GM21528 (cell line): ENCODE measurements around the gene LYSMD1.
A peak's percentile ranks its signal among the peaks of the same experiment; 100 is the strongest.

ENCODE experiments used
- ATAC-seq: cut with Tn5 transposase; IDR thresholded peaks from one replicate; pipeline ENCODE4 v1.9.1; 2021; ENCODE audit warnings: mild to moderate bottlenecking, moderate library complexity; ENCODE audit not compliant: unreplicated experiment, low FRiP score

Gene LYSMD1

DNA sequence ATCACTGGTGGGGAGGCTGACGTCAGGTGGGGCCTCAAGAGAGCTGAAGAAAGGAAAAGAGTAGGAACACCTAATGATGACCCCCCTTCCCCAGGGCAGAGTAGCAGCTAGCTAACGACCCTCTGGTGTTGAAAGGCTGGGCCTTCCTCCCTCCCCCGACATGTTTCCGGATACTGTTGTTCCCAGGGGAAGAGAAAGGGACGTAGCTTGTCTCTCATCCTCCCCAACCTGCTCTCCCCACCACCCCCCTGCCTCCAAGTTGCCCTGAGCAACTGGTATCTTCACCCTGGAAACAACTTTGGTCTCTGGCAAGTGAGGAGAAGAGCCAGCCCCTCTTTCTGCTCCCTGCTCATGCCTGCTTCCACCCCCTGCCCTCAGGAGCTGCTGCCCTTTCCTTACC lies 21.7 kb downstream of the LYSMD1 start:
- ATAC-seq, result no peak

DNA sequence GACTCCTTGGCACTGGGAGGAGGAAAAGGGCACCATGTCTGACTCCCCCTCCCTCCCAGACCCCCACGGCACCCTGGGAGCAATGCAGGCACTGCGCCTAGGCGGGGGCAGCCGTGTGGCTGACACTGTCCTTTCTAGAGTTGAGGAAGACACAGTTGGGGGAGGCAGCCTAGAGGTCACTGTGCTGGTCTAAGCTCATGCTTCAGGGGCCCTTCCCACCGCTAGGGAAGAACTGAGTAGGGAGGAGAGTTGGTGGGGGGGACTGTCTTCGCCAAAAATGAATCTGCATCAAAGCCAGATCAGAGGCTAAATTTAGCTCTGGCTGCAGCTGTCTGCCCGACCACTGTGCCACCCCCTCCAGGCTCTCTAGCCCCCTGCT lies 22.7 kb downstream of the LYSMD1 start:
- ATAC-seq, result no peak

DNA sequence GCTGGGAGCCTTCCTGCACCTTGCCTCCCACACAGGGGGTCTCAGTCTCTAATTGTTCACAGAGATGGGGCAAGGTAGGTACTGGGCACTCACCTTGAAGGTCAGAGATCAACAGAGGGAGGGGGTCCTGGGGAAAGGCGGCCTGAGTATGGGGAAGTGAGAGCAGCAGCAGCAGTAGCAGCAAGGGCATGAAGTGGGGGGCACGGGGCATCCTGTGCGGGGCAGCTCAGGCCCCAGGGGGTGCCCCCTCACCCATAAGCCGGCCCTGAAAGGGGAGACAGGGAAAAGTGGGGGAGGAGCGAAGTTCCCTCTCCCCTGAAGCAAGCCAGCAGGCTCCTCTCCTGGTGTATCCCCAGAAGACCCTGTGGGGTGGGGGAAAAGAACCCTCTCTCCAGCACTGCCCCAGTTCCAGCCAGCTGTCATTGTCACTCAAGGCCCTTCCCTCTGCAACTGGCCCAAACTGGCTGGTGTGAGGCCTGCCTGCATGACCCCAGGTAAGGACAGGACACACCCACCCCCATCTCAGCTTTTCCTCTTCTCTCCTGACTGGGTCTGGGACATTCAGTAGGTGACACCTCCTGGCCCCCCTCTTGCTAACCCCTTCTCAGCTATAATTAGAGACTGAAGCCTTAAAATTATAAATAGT lies 23.2 kb downstream of the LYSMD1 start:
- ATAC-seq, result no peak

DNA sequence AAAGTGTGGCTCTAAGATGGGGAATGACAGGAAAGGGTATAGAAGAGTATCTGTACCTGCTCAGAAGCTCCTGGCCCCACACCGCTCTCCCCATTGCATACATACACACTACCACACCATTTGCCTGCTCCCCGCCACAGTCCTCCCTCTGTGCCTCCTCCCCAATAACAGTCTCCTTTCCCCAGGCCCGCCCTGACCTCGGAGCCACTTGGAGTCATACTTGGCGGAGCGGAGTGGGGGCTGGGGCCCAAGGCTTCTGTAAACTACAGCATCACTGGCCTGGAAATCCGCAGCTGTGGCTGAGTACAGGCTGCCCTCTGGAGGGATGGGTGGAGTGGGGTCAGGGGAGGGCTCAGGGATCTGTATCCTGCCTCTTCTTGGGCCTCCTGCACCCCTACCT lies 27.9 kb downstream of the LYSMD1 start:
- ATAC-seq, result no peak

DNA sequence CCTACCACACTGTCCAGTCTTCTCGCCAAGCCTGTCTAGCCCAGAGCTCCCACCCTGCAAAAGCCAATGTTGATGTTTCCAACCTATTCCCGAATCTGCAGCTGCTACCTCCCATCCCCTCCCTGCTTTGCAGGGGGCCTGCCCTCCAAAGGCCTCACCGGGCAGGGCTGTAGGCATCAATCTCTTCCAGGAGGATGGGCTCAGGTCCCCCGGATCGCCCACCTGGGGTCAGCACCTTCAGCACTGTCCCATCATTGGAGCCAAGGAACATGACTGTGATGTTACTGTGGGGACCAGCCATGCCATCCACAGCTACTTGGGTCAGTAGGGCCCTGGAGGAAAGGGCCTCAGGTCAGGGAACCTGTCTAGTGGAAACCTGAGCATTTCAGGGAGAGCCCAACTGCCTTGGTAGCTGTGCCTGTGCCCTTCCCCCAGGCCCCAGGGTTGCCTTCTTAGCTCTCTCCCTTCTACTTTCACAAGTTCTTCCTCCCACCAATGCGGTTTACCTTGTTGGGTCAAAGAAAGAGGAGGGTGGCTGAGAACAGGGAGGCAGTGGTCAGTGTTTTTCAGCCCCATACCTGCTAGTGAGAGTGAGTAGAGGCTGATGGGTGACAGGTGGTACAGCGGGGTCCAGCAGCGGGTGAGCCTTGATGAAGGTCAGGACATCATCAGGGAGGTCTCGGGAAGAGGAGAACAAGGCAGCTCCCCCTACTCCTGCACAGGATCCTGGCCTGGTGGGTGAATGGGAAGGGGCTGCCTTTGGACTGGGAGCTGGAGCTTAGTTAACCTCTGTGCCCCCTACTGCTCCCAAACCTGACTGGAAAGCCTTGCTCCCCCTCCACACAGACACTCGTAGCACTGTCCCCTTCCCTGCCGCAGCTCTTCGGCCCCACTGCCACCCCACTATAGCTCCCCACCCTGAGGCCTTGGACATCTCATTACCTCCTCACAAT lies 30.0 kb downstream of the LYSMD1 start:
- ATAC-seq, result no peak

DNA sequence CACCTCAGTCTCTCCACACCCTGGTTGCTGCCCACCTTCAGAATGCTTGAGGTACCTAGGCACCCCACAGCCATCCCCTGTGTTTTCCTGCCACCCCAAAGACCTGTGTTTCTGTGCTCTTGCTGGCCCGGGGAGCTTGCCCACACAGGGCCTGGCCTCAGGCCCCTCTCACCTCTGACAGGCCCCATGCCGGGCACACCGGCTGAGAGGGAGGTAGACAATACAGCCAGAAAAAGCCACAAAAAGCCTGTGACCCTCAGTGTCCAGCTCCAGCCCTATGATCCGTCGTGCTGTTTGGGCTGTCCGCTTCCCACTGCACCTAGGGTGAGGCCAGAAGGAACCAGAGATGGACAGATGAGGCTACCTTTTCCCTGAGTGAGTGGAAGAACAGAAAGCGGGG lies 30.7 kb downstream of the LYSMD1 start:
- no peak for ATAC-seq

DNA sequence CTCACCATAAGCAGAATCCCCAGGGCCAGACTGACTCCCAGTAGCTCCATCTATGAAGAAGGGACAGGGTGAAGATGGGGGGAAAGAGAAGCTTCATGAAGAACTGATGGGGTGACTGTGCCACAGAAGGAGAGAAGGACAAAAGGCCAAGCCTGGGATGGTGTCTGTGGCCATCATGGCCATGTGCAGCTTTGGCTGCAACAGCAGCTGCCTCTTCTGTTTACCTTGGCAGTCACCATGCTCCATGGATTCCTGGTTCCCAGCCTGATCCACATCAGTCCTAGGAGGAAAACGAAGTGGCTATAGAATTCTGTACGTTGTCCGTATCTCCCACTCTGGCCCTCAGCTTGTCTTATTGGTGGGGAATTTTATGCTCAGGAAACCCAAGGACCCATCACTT lies 31.3 kb downstream of the LYSMD1 start:
- ATAC-seq, result no peak

DNA sequence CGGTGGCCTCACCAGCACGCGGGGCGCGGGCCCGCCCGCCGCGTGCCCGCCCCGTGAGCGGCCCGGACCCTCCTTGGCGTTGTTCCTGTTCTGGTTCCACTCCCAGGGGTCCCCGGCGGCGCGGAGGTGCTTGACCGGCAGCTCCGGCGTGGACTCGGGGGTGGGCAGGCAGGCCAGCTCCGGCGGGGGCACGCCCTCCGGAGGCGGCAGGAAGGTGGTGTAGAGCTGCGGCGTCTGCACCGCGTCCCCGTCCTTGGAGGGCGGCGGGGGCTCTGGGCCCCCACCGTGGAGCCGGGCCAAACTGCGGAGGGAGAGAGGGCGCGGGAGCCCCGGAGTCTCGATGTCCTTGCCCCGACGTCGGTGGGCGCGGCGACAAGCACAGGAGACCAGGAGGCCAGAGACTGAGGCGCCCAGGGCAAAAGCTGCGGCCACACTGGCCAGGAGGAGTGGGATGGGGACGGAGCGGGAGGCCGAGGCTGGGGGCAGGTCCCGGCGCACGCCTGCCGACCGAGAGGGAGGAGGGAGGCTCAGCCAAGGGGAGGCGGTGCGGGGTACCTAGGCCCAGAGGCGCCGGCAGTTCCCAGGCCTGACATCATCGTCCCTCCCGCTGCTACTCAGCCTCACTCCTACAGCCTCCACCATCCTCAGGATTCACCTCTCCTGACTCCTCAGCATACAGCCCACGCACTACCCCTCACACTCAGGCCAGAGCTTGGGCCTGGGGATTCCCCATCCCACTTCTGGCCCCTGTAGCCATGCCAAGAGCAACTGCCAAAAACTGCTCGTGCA lies 32.5 kb downstream of the LYSMD1 start:
- ATAC-seq, result no peak

DNA sequence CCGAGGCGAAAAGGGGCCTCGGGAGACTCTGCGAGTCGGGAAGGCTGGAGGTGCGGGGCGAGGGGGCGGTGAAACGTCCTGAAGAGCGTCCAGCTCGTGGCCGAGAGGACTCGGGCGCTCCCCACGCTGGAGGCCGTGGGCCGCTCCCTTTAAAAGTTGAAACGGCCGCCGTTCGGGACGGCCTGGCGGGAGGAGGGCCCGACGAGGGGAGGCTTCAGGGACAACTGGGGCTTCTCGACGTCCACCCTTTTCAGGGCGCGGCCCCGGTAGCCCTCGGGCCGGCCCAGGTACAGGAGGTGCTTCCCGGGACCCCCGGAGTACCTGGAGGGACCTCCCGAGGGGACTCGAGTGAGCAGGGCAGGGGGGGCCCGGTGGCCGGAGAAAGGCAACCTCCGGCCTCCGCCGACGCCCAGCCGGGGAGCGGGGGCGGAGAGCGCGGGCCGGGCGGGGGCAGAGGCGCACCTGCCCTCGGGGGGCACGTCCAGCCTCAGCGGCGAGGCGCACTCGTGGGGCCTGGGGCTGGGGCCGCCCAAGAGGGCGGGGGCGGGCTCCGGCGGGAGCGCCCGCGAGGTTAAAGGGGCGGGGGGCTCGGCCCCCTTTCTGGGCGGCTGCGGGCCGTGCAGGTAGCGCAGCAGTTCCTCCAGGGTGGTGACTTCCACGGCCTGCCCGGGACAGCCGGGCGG lies 33.2 kb downstream of the LYSMD1 start:
- no peak for ATAC-seq

DNA sequence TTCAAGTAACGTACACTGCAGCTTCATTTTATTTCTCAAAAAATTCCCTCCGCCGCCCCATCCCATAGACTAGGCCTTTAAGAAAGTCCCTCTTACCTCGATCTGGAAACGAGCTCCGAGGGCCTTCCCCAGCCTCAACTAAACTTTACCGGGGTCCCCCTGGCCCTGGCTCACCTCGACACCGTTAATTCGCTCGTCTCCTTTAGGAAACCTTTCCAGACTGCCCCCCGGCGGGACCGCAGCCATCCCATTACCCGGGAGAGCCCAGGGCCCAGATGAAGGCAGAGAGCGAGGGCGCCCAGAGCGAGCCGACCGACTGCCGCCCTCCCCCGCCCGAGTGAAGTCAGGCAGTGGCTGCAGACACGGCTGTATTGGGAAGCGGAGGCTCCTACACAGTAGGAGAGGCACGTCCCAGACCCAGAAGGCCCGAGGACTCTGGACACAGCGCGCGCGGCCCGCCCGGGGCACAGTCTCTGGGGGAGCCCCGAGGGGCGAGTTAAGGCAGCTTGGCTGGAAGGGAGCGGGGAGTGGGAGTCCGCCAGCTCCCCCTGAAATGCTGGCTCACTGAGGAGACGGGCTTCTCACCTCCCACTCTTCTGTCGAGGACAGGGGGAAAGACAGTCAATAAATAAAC lies 33.9 kb downstream of the LYSMD1 start:
- no peak for ATAC-seq

DNA sequence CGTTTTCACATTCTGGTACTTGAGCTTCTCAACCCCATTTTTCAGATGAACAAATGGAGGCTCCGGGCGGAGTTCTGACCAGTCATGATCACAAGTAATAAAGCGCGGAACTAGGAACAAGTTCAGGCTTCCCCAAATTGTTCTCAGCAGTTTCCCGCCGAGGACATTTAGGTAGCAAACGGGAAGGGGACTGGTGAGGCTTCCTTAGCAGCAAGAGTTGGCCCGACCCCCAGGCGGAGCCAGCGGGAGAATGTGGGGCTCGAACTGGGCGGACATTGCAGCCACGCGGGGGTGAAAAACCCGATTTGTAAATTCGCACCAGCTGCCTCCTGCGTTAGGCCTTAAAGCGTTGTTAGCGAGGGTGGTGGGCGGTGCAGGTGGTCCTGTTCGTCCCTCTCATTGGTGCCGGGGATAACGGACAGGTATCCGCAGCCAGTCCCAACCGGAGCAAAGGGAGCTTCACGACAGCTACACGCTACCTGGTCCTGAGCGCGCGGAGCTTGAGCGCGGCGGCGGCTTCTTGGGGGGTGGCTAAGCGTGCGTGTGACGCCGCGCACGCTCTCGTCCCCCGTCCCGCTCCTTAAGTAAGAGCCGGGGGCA lies 34.6 kb downstream of the LYSMD1 start:
- ATAC-seq, result peak; percentile 74

DNA sequence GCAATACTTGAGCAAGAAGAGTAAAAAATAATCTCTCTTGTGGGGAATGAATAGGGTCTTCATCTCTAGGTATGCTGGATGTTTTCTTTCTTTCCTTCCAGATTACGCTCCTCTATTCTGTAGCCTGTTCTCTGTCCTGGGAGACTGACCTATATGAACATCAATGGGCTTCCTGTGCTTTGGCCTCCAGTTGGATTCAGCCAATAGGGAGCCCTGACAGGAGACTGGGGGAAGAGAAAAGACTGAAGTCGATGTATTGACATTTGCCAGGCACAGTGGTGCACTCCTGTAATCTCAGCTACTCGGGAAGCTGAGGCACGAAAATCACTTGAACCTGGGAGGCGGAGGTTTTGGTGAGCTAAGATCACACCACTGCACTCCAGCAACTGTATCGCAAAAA lies 36.9 kb downstream of the LYSMD1 start:
- no peak for ATAC-seq

DNA sequence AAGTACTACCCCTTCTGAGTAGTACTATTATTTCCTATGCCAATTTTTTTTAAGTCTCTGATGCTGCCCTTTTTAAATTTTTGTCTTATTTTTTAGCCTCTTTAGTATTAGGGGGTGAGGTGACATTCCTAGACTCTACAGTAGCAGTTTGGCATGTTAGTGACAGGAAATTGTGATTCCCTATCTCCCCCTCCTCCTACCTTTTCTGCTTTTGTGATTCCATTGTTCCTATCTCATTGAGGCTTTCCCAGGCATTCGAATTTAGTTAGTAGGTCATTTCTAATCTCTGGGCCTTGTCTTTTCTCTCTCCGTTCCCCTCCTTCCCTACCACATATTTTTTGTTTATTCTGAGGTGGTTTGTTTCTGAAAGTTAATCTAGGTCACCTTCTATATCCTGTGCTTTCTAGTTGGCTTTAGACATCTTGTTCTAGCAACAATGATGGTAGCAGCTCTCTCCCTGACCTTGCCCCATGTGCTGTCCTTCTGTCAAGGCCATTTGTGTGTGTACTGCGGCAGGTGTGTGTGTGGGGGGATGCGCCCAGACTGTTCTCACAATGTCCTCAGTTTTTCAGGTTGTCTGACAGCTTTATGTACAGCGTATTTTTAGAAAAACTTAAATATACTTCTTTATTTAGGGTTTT lies 40.8 kb downstream of the LYSMD1 start:
- ATAC-seq, result no peak

DNA sequence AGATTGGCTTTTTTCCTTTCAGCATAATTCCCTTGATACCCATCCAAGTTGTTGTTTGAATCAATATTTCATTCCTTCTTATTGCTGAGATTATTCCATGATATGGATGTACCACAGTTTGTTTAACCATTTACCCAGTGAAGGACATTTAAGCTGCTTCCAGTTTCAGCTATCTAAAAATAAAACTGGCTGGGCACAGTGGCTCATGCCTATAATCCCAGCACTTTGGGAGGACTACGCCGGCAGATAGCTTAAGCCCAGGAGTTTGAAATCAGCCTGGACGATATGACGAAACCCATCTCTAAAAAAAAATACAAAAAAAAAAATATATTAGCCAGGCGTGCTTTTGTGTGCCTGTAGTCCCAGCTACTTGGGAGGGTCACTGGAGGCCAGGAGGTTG lies 51.8 kb downstream of the LYSMD1 start:
- no peak for ATAC-seq
